AG10803 (cell line): Measurements from ENCODE around the gene SMNDC1.

Experiments used
- DNase-seq: peaks from one replicate; pipeline ENCODE4 v3.0.0; 2010; ENCODE audit warnings: low read depth
- H3K4me3 ChIP-seq: 2 replicates; pipeline ENCODE4 v1.5.1; 2011; ENCODE audit warnings: mild to moderate bottlenecking, low read length, control low read depth
- TF ChIP-seq, protein P1 (sequence below): conservative IDR thresholded peaks from 2 replicates; pipeline ENCODE4 v1.5.1; 2011; ENCODE audit warnings: mild to moderate bottlenecking, low read length, control low read depth, inconsistent platforms

SMNDC1 gene

DNA sequence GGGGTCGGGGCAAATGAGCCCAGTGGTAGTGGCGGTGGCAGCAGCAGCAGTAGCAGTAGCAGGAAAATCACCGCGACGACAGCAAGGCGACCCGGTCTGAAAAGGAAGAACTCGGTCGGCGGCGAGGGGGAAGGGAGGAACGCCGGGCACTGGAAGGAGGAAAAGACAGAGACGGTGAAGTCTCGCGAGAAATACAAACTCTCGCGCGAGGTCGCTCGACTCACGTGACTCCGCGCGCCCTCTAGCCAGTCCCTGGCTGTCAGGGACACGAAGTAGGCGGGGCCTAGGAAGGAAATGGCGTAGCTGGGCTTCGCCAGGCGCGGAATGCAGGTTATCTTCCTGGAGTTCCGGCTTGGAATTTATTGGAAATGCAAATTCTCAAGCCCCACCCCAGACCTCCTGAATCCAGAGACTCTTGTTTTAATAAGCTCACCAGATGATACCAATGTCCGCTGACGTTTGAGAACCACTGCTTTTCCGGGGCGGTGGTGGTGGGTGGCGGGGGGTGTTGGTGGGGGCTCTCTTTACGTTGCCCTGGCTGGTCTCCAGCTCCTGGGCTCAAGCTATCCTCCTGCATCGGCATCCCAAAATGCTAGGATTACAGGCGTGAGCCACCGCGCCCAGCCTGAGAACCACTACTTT is at the start of gene SMNDC1:
Gene SMNDC1, minus strand, starts transcription at position 141 of the 642 bp plus-strand sequence. CDS start 1,333 bp downstream, outside the sequence.
- TF ChIP-seq, protein P1, sequence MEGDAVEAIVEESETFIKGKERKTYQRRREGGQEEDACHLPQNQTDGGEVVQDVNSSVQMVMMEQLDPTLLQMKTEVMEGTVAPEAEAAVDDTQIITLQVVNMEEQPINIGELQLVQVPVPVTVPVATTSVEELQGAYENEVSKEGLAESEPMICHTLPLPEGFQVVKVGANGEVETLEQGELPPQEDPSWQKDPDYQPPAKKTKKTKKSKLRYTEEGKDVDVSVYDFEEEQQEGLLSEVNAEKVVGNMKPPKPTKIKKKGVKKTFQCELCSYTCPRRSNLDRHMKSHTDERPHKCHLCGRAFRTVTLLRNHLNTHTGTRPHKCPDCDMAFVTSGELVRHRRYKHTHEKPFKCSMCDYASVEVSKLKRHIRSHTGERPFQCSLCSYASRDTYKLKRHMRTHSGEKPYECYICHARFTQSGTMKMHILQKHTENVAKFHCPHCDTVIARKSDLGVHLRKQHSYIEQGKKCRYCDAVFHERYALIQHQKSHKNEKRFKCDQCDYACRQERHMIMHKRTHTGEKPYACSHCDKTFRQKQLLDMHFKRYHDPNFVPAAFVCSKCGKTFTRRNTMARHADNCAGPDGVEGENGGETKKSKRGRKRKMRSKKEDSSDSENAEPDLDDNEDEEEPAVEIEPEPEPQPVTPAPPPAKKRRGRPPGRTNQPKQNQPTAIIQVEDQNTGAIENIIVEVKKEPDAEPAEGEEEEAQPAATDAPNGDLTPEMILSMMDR: no peak

DNA sequence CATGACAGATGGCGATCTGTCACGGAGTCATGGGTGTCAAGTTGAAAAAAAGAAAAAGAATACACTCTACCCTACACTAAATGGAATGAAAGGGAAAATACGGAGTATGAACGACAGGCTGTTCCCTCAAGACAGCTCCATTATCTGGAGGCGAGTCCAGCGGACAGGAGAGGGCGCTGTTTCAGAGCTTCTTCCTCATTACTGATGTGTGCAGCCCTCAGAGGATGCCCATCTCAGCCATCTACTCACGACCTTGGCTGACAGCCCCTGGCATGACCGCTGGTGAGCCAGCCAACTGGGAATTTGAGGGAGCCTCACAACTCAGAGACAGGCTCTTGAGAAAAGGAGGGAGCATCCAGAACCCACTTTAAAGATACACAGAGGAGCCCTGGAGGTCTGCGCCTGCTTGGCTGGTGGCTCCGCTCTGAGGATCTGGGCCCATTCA is 49.6 kb upstream of the SMNDC1 start:
- H3K4me3 ChIP-seq: no peak overlapping the region
- DNase-seq: peak; percentile 82
- TF ChIP-seq, protein P1: peak; percentile 83

More for the DNA sequence above, at the start of gene SMNDC1:
- DNase-seq: peak; percentile 97
- H3K4me3 ChIP-seq: peak within 1 kb of the TSS; percentile 83

DNA sequence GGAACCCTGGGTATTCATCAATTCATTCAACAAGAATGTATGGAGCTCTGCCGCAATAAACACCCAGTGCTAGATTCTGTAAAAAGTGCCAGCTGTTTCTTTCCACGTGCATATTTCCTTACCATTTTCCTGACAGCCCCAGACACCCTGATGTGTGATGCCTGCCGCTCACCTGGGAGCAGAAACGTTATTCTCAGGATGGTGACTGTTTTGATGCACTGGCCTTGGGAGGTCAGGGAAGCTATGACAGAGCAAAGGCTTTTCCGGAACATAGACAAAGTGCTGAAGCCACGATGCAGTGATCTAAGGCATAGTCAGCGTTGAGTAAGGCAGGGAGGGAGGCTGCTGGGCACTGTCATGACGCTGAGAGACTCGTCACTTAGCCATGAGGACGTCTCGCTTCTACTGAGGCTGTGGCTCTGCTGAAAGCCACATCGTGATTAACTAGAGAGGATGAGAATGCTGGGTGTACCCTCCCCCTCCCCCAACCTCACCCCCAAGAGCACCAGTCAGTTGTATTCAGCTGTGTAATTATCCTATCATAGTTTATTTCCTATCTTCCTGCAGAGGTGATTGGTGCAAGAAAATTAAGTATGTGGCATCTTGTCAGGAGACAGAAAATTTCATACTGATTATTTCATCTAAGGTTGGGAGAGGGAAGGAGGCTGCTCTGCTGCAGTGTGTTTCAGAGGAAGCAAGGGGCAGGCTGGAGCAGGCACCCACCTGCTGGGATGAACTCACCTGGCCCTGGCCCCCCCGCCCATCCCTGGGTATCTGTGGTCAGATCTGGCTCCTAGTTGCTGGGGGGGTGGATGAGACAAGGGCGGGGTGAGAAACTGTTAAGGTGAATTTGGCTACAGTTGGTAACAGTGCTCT is 48.8 kb upstream of the SMNDC1 start:
- peak overlapping the region; percentile 39 for H3K4me3 ChIP-seq
- DNase-seq: peak; percentile 84

DNA sequence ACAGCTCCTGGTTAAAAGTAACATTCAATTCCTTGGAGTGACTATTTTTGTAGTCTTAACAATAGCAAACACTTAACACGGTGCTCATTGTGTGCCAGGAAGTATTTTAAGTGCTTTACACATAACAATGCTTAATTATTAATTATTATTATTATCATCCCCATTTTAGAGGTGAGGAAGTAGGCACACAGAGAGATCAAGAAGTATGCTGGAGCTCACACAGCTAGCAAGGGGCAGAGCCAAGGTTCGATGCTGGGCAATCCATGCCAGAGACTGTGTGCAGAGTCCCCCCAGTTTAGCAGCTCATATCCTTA is 48.2 kb upstream of the SMNDC1 start:
- no peak overlapping the region for H3K4me3 ChIP-seq
- TF ChIP-seq, protein P1: no peak
- no peak for DNase-seq

More for the DNA sequence above, 48.8 kb upstream of the SMNDC1 start:
- TF ChIP-seq, protein P1: no peak; the same call in 1 of the 2 replicates

DNA sequence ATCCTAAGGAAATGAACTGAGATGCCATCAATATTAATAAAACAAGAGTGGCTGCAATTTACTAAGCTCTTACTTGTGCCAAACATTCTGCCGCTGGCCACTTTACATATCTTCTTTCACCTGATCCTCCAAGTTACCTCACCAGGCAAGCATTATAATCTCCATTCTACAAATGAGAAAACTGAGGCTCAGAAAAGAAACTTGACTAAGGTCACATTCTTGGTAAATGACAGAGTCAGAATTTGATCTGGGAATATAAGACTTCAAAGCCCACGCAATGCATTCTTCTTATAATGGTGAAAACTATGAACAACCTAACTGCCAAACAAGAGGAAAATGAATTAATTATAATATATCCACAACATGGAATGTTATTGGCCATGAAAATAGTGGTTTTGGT is 46.1 kb upstream of the SMNDC1 start:
- TF ChIP-seq, protein P1: no peak
- H3K4me3 ChIP-seq: no peak overlapping the region
- no peak for DNase-seq

DNA sequence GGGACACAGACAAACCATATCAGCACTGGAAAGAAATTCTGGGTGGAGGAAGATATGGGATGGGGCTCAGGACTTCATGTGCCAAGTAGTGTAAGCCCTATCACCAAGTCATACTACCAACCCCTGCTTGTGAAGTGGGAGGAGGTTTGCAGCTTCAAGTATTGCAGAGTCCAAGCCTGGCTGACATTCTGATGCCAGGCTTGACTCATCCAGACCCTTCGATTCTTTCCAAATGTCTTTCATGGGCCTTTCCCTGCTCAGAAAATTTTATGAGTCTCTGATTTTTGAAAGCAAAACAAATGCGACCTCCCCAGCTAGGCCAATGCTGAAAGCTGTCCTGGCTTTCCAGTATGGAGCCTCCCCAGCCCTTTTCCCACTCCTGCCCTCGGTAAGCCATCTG is 45.1 kb upstream of the SMNDC1 start:
- no peak overlapping the region for H3K4me3 ChIP-seq
- TF ChIP-seq, protein P1: no peak
- no peak for DNase-seq
